ENCODE measurements around the gene TRPM4.

GRCh38 chr19:49119411-49120324, 37.9 kb upstream of the TRPM4 start, which contains the start of gene PPFIA3:
- no peak for TF ChIP-seq CTCF (IDR thresholded peaks at IDR 0.05)
- no peak for TF ChIP-seq POLR2A (IDR thresholded peaks at IDR 0.05)
